NOMO-1 (cell line): ENCODE results near the gene KRT75.
"Not testable (repeated sequence)": the region's sequence is repeated elsewhere in the genome, so short reads cannot be mapped to it uniquely, and the experiment has no call there.

ENCODE experiments used
- DNase-seq, 2 experiments: peaks; one replicate each; lab custom pipeline; 2025; ENCODE audit not compliant: unreplicated experiment in 2 of 2; lab: John Stamatoyannopoulos, UW

Gene KRT75

GRCh38 chr12:52434081-52434733 is at the start of gene KRT75:
TSS of gene KRT75 (minus strand) at chr12:52434371. CDS start at chr12:52434304, 67 bp downstream.
- no peak for DNase-seq

GRCh38 chr12:52480073-52480472 is 45.9 kb upstream of the KRT75 start:
- DNase-seq, result no peak

- no peak for DNase-seq
These were observed 43.5 kb upstream of the KRT75 start for GRCh38 chr12:52477651-52478050.

GRCh38 chr12:52474212-52474611 is 40.0 kb upstream of the KRT75 start:
- DNase-seq, result no peak

GRCh38 chr12:52473768-52474167 is 39.6 kb upstream of the KRT75 start, which contains the start of gene KRT6C:
TSS of gene KRT6C (minus strand) at chr12:52473805. CDS start at chr12:52473737, 68 bp downstream.
- no peak for DNase-seq

GRCh38 chr12:52469853-52470252 is 35.7 kb upstream of the KRT75 start:
- no peak for DNase-seq

GRCh38 chr12:52464897-52465296 is 30.7 kb upstream of the KRT75 start:
- no peak for DNase-seq

GRCh38 chr12:52461693-52462092 is 27.5 kb upstream of the KRT75 start:
- no peak for DNase-seq

GRCh38 chr12:52458861-52459260 is 24.7 kb upstream of the KRT75 start:
- no peak for DNase-seq

- DNase-seq, result peak in 1 of 2 experiments; percentile 1
These were observed 21.6 kb upstream of the KRT75 start for GRCh38 chr12:52455821-52456220.

- DNase-seq, result no peak
These were observed 20.4 kb upstream of the KRT75 start for GRCh38 chr12:52454411-52455201.

GRCh38 chr12:52452101-52452500 is 17.9 kb upstream of the KRT75 start, which contains the start of gene KRT6B:
TSS of gene KRT6B (minus strand) at chr12:52452146. CDS start at chr12:52452078, 68 bp downstream.
- DNase-seq, result no peak

- no peak for DNase-seq
These were observed 14.1 kb upstream of the KRT75 start for GRCh38 chr12:52448228-52448627.

- not testable (repeated sequence) for DNase-seq
These were observed 13.0 kb upstream of the KRT75 start for GRCh38 chr12:52447196-52447595.

GRCh38 chr12:52446367-52447045 is 12.3 kb upstream of the KRT75 start:
- no peak for DNase-seq

GRCh38 chr12:52445876-52446275 is 11.7 kb upstream of the KRT75 start:
- no peak for DNase-seq

GRCh38 chr12:52444647-52445595 is 10.8 kb upstream of the KRT75 start:
- no peak for DNase-seq

- no peak for DNase-seq
These were observed 9.8 kb upstream of the KRT75 start for GRCh38 chr12:52443966-52444365.

- DNase-seq, result no peak
These were observed 8.5 kb upstream of the KRT75 start for GRCh38 chr12:52442600-52443061.

- peak; percentile 0 to 51 for DNase-seq
These were observed 7.2 kb upstream of the KRT75 start for GRCh38 chr12:52441320-52441911.
